ENCODE data around the gene PSORS1C2. TPM values are rescaled to one million over a fixed set of nuclear protein-coding genes. Genes with fewer than 3 reads are reported as not detected.

Gene PSORS1C2
- total RNA-seq, 2 donors from 2014 or later: not detected

DNA sequence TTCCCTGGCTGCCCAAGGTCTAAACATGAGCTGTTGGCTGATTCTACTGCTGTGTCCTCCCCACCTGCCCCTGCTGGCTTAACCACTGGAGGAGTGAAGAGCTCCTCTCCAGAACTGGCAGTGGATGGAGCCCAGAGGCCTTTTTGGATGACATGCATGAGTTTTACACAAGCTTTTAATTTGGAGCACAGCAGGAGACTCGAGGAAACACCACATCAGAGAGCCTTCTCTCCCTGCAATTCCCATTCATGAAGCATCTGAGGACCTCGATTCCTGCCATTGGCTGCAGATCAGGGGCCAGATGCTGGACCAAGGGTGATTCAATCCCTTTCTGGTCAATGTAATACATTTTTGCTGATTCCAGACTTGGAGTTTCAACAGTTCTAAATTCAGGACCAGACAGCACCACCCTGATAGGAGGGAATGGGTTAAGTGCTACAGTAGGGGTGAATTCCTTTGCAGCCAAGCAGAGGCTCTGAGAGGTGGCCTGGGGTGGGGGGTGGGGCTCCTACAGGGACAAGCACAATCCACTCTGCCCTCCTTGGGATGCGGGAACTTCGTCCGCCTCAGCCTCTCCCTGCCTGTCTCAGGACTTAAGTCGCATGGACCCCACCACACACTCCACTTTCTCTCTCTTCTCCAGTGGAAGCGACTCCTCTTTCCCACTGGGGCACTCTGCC lies 24.9 kb downstream of the PSORS1C2 start:
- peak; percentile 4 for ATAC-seq
- intact Hi-C loops (cut with DNase I): no loop called here
- H3K27me3 ChIP-seq: no peaks in the 10 kb centered on the region
- H3K4me1 ChIP-seq: peaks cover 4% of the 10 kb centered on the region
- H3K9me3 ChIP-seq: no peaks in the 10 kb centered on the region
- DNase-seq: no peak
- H3K36me3 ChIP-seq (replicated peaks in 1 of 2; ENCODE audit: insufficient read depth in 1 of 2, low read depth in 2 of 2): no peaks in the 10 kb centered on the region
- TF ChIP-seq, protein P1, sequence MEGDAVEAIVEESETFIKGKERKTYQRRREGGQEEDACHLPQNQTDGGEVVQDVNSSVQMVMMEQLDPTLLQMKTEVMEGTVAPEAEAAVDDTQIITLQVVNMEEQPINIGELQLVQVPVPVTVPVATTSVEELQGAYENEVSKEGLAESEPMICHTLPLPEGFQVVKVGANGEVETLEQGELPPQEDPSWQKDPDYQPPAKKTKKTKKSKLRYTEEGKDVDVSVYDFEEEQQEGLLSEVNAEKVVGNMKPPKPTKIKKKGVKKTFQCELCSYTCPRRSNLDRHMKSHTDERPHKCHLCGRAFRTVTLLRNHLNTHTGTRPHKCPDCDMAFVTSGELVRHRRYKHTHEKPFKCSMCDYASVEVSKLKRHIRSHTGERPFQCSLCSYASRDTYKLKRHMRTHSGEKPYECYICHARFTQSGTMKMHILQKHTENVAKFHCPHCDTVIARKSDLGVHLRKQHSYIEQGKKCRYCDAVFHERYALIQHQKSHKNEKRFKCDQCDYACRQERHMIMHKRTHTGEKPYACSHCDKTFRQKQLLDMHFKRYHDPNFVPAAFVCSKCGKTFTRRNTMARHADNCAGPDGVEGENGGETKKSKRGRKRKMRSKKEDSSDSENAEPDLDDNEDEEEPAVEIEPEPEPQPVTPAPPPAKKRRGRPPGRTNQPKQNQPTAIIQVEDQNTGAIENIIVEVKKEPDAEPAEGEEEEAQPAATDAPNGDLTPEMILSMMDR (IDR thresholded peaks at IDR 0.05): no peak
- no peak for TF ChIP-seq POLR2A (IDR thresholded peaks at IDR 0.05)
- peak overlapping the region in 1 of 4 donors; percentile 39 for H3K27ac ChIP-seq
- H3K4me3 ChIP-seq: no peak overlapping the region
- 79 to 83% methylated on average over 5 to 7 of the region's 7 CpGs for WGBS, 2 donors

DNA sequence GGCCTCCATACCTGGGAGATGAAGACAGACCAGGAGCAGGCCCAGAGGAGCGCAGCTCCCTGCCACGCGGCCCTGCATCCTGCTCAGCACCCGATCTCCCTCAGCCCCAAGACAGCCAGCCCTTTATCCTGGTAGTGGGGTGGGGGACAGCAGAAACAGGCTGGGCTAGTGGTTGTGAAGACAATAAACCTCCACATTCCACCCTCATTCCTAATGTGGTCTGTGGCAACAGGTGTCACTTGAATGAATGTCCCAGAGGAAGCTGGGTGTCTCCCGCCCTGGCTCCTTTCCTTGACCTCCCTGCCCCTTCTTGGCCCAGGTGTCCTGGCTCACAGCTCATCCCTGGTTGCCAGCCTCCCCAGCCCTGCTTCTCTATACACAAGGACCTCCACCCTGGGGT lies 26.4 kb downstream of the PSORS1C2 start, which contains the start of gene C6orf15:
TSS of gene C6orf15 (minus strand) at position 98 of the 400 bp plus-strand sequence. CDS start at position 78, 20 bp downstream.
- ATAC-seq (no peak), DNase-seq (no peak)
- Histone ChIP-seq H3K36me3 (replicated peaks in 1 of 2; ENCODE audit: insufficient read depth in 1 of 2, low read depth in 2 of 2) (no peaks in the 10 kb centered on the region), H3K4me3 (no peak within 1 kb of the TSS), H3K9me3 (no peaks in the 10 kb centered on the region), H3K27me3 (no peaks in the 10 kb centered on the region), H3K4me1 (peaks cover 4% of the 10 kb centered on the region), H3K27ac (no peak within 1 kb of the TSS)
- intact Hi-C loops (cut with DNase I): no loop called here
- no peak for TF ChIP-seq POLR2A (IDR thresholded peaks at IDR 0.05)
- TF ChIP-seq, protein P1 (IDR thresholded peaks at IDR 0.05): no peak
- 74 to 78% methylated on average over 4 to 5 of the region's 5 CpGs for WGBS, 2 donors

DNA sequence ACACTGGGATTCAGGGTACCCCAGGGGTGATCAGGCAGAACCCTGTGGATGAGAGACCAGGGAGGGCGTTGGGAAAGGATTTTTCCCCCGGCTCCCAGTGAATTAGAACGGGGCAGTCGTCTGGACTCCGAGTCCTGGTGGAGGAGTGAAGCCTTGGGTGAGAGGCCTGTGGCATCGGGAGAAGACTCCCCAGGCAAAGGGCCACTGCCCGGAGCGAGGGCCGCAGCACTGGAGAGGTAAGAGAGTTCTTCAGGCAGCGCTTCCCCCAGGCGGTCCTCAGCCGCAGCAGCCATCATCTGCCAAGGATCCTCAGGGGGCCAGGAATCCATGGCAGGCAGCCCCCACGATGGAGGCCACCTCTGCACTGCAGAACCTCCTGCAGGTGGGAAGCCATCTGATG lies 27.2 kb downstream of the PSORS1C2 start:
- H3K9me3 ChIP-seq: no peaks in the 10 kb centered on the region
- no peak for ATAC-seq
- 69 to 78% methylated on average over 9 to 13 of the region's 13 CpGs for WGBS, 2 donors
- H3K4me3 ChIP-seq: no peak overlapping the region
- intact Hi-C loops (cut with DNase I): no loop called here
- no peaks in the 10 kb centered on the region for H3K27me3 ChIP-seq
- no peak for DNase-seq
- no peak overlapping the region for H3K27ac ChIP-seq
- H3K36me3 ChIP-seq (replicated peaks in 1 of 2; ENCODE audit: insufficient read depth in 1 of 2, low read depth in 2 of 2): no peaks in the 10 kb centered on the region
- H3K4me1 ChIP-seq: peaks cover 4% of the 10 kb centered on the region
- no peak for TF ChIP-seq POLR2A (IDR thresholded peaks at IDR 0.05)
- TF ChIP-seq, protein P1 (IDR thresholded peaks at IDR 0.05): no peak

DNA sequence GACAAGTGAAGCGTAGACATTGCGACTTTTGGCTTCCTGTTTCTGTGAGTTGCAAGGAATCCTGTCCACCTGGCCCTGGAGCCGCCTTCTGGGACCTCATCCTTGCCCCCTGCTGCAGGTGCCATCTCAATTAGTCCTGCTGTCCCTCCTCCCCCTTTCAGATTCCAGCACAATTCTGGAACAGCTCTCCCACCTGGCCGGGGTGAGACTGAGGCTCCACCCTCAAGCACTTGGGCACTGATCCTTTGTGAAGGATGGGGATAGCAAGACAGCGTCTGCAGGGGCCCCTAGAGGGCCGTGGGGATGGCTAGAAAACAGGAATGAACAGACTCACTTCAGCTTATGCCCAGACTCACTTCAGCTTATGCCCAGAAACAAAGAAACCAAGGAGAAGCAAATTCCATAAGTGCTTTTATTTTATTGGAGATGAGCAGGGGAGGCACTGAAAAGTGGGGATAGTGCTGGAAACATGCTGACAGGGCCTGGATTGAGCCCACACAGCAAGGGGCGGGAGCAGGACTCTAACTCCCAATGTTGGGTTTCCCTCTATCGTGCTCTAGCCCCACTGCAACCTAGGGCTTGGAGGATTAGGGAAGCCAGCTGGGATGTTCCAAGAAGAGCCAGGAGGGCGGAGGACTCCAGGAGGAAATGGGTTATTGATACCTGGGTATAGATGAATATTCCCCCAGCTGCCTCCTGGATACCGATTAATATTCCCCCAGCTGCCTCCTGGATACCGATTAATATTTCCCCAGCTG lies 27.9 kb downstream of the PSORS1C2 start:
- no peaks in the 10 kb centered on the region for H3K27me3 ChIP-seq
- DNase-seq (no peak), ATAC-seq (no peak)
- peaks cover 4% of the 10 kb centered on the region for H3K4me1 ChIP-seq
- no peaks in the 10 kb centered on the region for H3K36me3 ChIP-seq (replicated peaks in 1 of 2; ENCODE audit: insufficient read depth in 1 of 2, low read depth in 2 of 2)
- intact Hi-C loops (cut with DNase I): no loop called here
- WGBS, 2 donors: 65 to 69% methylated on average over 11 of the region's 11 CpGs
- H3K4me3 ChIP-seq: no peak overlapping the region
- H3K9me3 ChIP-seq: no peaks in the 10 kb centered on the region
- H3K27ac ChIP-seq: no peak overlapping the region
- no peak for TF ChIP-seq POLR2A (IDR thresholded peaks at IDR 0.05)
- TF ChIP-seq, protein P1 (IDR thresholded peaks at IDR 0.05): no peak

Data from body of pancreas (tissue), 4 donors.